Tibial nerve (tissue), 4 donors: ENCODE data around the gene ZP2. TPM values are rescaled to one million over a fixed set of nuclear protein-coding genes. Genes with fewer than 3 reads are reported as not detected.

Experiments
- DNase-seq, 2 donors: peaks; one replicate each; pipeline ENCODE4 v3.0.0-alpha.2; 2019; ENCODE audit warnings: low spot score in 2 of 2
- H3K27ac ChIP-seq, 4 donors: fragments of 200-600 bp; sonication (generic) in 3 of 4; one replicate each; pipeline ENCODE4 v1.5.1; 2017 to 2019; ENCODE audit warnings: mild to moderate bottlenecking in 1 of 4
- H3K27me3 ChIP-seq, 2 donors: fragments of 200-600 bp; sonication (generic) in 1 of 2; one replicate each; pipeline versions ENCODE4 v1.5.1 to v1.6.0; 2017 to 2019
- H3K36me3 ChIP-seq, 3 donors: fragments of 200-600 bp; sonication (generic); one replicate each; pipeline ENCODE4 v1.5.1; 2018 to 2019
- H3K4me1 ChIP-seq, 4 donors: fragments of 200-600 bp; sonication (generic) in 3 of 4; one replicate each; pipeline ENCODE4 v1.5.1; 2017 to 2019
- H3K4me3 ChIP-seq, 4 donors: fragments of 200-600 bp; sonication (generic) in 3 of 4; one replicate each; pipeline ENCODE4 v1.5.1; 2017 to 2019; ENCODE audit warnings: mild to moderate bottlenecking in 1 of 4, moderate library complexity in 1 of 4
- H3K9me3 ChIP-seq, 4 donors: fragments of 200-600 bp; sonication (generic) in 3 of 4; one replicate each; pipeline ENCODE4 v1.5.1; 2017 to 2019
- CTCF ChIP-seq, 5 experiments: fragments of 200-600 bp in 3 of 5; fragments of 450-650 bp in 2 of 5; sonication (generic) in 3 of 5; IDR thresholded peaks; one replicate each; pipeline ENCODE4 v1.5.1; 2016 to 2019; ENCODE audit warnings: antibody characterized with exemption in 5 of 5, mild to moderate bottlenecking in 3 of 5, moderate library complexity in 2 of 5
- EP300 ChIP-seq, 2 donors: sonication (generic); formaldehyde crosslinking; IDR thresholded peaks; one replicate each; pipeline ENCODE4 v1.6.1; 2017; ENCODE audit warnings: antibody characterized with exemption in 2 of 2, mild to moderate bottlenecking in 1 of 2
- POLR2A ChIP-seq, 2 donors: fragments of 450-650 bp; IDR thresholded peaks; one replicate each; pipeline ENCODE4 v1.6.1; 2017; ENCODE audit warnings: antibody characterized with exemption in 2 of 2, mild to moderate bottlenecking in 2 of 2, moderate library complexity in 2 of 2
- WGBS, 2 donors: methylation state at CpG; one replicate each; pipeline ENCODE4 v1.1.5; 2018; 5-methylcytosine and 5-hydroxymethylcytosine counted together
- total RNA-seq, 4 donors: library from RNA; depleted of rRNA; stranded (reverse); fragments of >200 nt; gene quantifications; one replicate each; pipeline ENCODE4 v1.1.0, GENCODE V29; 2016

The ZP2 gene
- total RNA-seq, 4 donors from 2014 or later: not detected

GRCh38 chr16:21206550-21206949 lies 4.8 kb downstream of the ZP2 start:
- no peak overlapping the region for H3K27ac ChIP-seq
- no peaks in the 10 kb centered on the region for H3K36me3 ChIP-seq
- 84 to 87% methylated on average over 4 of the region's 4 CpGs for WGBS, 2 donors
- H3K4me1 ChIP-seq: no peaks in the 10 kb centered on the region
- no peak for DNase-seq
- TF ChIP-seq EP300 (IDR thresholded peaks at IDR 0.05): no peak
- no peak for TF ChIP-seq POLR2A (IDR thresholded peaks at IDR 0.05)
- H3K27me3 ChIP-seq: no peaks in the 10 kb centered on the region
- H3K9me3 ChIP-seq: no peaks in the 10 kb centered on the region
- H3K4me3 ChIP-seq: no peak overlapping the region

GRCh38 chr16:21205303-21205702 lies 6.1 kb downstream of the ZP2 start:
- no peaks in the 10 kb centered on the region for H3K27me3 ChIP-seq
- H3K9me3 ChIP-seq: no peaks in the 10 kb centered on the region
- no peak overlapping the region for H3K27ac ChIP-seq
- TF ChIP-seq CTCF (IDR thresholded peaks at IDR 0.05) (no peak), POLR2A (IDR thresholded peaks at IDR 0.05) (no peak), EP300 (IDR thresholded peaks at IDR 0.05) (no peak)
- H3K4me1 ChIP-seq: no peaks in the 10 kb centered on the region
- no peak for DNase-seq
- no peak overlapping the region for H3K4me3 ChIP-seq
- no peaks in the 10 kb centered on the region for H3K36me3 ChIP-seq

GRCh38 chr16:21203155-21203797 lies 8.1 kb downstream of the ZP2 start:
- H3K4me1 ChIP-seq: no peaks in the 10 kb centered on the region
- no peak overlapping the region for H3K4me3 ChIP-seq
- 44 to 47% methylated on average over 7 of the region's 7 CpGs for WGBS, 2 donors
- DNase-seq: no peak
- H3K27me3 ChIP-seq: no peaks in the 10 kb centered on the region
- H3K36me3 ChIP-seq: no peaks in the 10 kb centered on the region
- TF ChIP-seq POLR2A (IDR thresholded peaks at IDR 0.05): no peak
- TF ChIP-seq EP300 (IDR thresholded peaks at IDR 0.05): no peak
- TF ChIP-seq CTCF (IDR thresholded peaks at IDR 0.05): no peak
- no peak overlapping the region for H3K27ac ChIP-seq
- H3K9me3 ChIP-seq: no peaks in the 10 kb centered on the region

GRCh38 chr16:21199607-21200218 lies 11.7 kb downstream of the ZP2 start:
- TF ChIP-seq EP300 (IDR thresholded peaks at IDR 0.05): no peak
- TF ChIP-seq POLR2A (IDR thresholded peaks at IDR 0.05): no peak
- no peak for TF ChIP-seq CTCF (IDR thresholded peaks at IDR 0.05)
- Histone ChIP-seq H3K4me3 (no peak overlapping the region), H3K9me3 (no peaks in the 10 kb centered on the region), H3K4me1 (no peaks in the 10 kb centered on the region), H3K27me3 (peaks cover 0 to 3% of the 10 kb centered on the region in 2 donors), H3K36me3 (no peaks in the 10 kb centered on the region), H3K27ac (no peak overlapping the region)
- DNase-seq: no peak
- WGBS, 2 donors: 70 to 72% methylated on average over 5 of the region's 5 CpGs

GRCh38 chr16:21197621-21198020 lies 13.8 kb downstream of the ZP2 start:
- Histone ChIP-seq H3K4me1 (no peaks in the 10 kb centered on the region), H3K27ac (no peak overlapping the region), H3K4me3 (no peak overlapping the region), H3K27me3 (peaks cover 0 to 13% of the 10 kb centered on the region in 2 donors), H3K9me3 (no peaks in the 10 kb centered on the region), H3K36me3 (no peaks in the 10 kb centered on the region)
- 85 to 86% methylated on average over 3 of the region's 3 CpGs for WGBS, 2 donors
- no peak for DNase-seq
- TF ChIP-seq EP300 (IDR thresholded peaks at IDR 0.05): no peak
- no peak for TF ChIP-seq CTCF (IDR thresholded peaks at IDR 0.05)
- no peak for TF ChIP-seq POLR2A (IDR thresholded peaks at IDR 0.05)
